Coronary artery (tissue), 2 donors: ENCODE measurements around the gene BRINP1.

Experiments
- DNase-seq: peaks from one replicate; pipeline ENCODE4 v3.0.0-alpha.2; 2017; ENCODE audit warnings: low spot score
- H3K27ac ChIP-seq, 2 donors: fragments of 200-600 bp; sonication (generic); one replicate each; pipeline ENCODE4 v1.5.1; 2016 to 2019
- H3K4me3 ChIP-seq: fragments of 200-600 bp; sonication (generic); 2 replicates; pipeline ENCODE4 v1.5.1; 2016; ENCODE audit warnings: mild to moderate bottlenecking, moderate library complexity
- TF ChIP-seq, protein P1 (sequence below): fragments of 200-600 bp; sonication (generic); IDR thresholded peaks from one replicate; pipeline ENCODE4 v1.5.1; 2019; ENCODE audit warnings: antibody characterized with exemption

Gene BRINP1, protein sequence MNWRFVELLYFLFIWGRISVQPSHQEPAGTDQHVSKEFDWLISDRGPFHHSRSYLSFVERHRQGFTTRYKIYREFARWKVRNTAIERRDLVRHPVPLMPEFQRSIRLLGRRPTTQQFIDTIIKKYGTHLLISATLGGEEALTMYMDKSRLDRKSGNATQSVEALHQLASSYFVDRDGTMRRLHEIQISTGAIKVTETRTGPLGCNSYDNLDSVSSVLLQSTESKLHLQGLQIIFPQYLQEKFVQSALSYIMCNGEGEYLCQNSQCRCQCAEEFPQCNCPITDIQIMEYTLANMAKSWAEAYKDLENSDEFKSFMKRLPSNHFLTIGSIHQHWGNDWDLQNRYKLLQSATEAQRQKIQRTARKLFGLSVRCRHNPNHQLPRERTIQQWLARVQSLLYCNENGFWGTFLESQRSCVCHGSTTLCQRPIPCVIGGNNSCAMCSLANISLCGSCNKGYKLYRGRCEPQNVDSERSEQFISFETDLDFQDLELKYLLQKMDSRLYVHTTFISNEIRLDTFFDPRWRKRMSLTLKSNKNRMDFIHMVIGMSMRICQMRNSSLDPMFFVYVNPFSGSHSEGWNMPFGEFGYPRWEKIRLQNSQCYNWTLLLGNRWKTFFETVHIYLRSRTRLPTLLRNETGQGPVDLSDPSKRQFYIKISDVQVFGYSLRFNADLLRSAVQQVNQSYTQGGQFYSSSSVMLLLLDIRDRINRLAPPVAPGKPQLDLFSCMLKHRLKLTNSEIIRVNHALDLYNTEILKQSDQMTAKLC

DNA sequence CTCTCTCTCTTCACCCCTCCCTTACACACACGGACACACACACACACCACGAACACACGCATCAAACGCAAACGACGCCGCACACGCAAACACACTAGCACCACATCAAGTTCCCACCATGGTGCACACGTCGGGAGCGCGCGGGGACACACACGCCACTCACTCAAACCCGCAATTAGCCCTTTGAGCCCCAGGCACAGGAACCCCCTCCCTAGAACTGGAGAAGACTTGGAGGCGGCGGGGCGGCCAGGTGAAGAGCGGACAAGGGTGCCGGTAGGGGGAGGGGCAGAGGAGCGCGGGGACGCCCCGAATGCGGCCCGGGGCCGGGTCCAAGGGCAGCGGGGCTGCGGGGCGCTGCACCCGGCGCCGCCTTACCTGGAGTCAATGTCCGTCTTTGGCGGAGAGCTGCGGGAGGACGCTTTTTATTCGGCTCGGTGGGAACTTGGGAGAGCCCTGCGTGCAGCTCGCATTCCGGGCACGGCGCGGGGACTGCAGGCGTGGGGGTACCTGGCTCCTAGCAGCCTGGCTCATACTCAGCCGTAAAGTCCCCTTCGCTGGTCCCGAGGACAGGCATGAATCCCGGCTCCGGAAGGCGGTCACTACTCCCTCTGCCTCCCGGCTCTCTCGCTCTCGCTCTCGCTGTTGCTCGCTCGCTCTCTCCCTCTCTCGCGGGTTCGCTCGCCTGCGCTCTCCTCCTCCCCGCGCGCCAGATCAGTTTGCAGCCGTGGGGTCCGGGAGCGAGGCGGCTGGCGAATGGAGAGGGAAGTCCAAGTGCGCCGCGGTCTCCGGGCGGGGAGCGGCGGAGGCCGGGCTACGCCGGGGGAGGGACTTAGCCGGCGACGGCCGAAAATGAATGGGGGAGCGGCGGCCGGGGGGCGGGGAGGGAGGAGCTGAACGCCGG, at the start of gene BRINP1:
Gene BRINP1, minus strand, starts transcription at position 755 of the 901 bp plus-strand sequence. CDS start 56,080 bp downstream, outside the sequence.
- DNase-seq: no peak
- H3K27ac ChIP-seq: no peak within 1 kb of the TSS
- H3K4me3 ChIP-seq: peak within 1 kb of the TSS; percentile 67
- TF ChIP-seq, protein P1, sequence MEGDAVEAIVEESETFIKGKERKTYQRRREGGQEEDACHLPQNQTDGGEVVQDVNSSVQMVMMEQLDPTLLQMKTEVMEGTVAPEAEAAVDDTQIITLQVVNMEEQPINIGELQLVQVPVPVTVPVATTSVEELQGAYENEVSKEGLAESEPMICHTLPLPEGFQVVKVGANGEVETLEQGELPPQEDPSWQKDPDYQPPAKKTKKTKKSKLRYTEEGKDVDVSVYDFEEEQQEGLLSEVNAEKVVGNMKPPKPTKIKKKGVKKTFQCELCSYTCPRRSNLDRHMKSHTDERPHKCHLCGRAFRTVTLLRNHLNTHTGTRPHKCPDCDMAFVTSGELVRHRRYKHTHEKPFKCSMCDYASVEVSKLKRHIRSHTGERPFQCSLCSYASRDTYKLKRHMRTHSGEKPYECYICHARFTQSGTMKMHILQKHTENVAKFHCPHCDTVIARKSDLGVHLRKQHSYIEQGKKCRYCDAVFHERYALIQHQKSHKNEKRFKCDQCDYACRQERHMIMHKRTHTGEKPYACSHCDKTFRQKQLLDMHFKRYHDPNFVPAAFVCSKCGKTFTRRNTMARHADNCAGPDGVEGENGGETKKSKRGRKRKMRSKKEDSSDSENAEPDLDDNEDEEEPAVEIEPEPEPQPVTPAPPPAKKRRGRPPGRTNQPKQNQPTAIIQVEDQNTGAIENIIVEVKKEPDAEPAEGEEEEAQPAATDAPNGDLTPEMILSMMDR: no peak

DNA sequence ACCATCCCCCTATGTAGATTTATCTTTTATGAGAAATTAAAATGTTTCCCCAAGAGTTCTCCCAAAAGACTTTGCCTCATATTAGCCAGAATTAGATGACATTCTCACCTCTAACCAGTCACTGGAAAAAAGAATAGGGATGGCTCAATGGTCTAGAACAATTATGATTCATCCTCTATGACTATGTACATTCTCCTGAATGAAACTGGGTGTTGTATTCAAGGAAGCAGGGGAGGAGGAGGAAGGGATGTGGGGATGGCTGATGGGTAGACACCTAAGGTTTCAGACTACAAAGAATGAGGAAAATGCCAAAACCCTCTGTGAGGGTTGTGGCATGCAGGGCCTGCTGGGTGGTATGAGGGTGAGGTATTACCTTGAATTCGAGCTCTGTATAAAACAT, 49.5 kb upstream of the BRINP1 start:
- Histone ChIP-seq H3K4me3 (no peak overlapping the region), H3K27ac (no peak overlapping the region)
- no peak for DNase-seq
- TF ChIP-seq, protein P1: no peak

- no peak overlapping the region for H3K4me3 ChIP-seq
- TF ChIP-seq, protein P1: no peak
- H3K27ac ChIP-seq: no peak overlapping the region
- no peak for DNase-seq
These were observed 47.6 kb upstream of the BRINP1 start for GRCh38 chr9:119416793-119417192.

- Histone ChIP-seq H3K4me3 (no peak overlapping the region), H3K27ac (no peak overlapping the region)
- DNase-seq: no peak
- TF ChIP-seq, protein P1: no peak
These were observed 43.2 kb upstream of the BRINP1 start for GRCh38 chr9:119412399-119412798.

DNA sequence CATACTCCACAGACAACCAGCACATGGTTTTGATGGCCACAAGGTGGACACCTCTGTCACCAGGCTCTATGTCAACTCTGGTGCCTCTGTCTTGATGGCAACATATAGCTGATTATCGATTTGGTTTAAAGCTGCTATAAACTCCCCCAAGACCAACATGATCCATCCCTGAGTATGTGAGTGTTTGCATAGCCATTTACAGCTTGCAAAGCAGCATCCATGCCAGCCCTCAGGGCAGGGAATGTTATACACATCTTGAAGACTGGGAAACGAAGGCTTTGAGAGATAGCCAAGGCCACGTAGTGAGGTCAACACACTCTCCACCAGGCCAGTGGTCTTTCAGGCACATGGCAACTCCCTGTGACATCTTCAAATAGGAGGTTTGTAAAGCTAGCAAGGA, 40.3 kb upstream of the BRINP1 start:
- no peak for DNase-seq
- Histone ChIP-seq H3K27ac (no peak overlapping the region), H3K4me3 (no peak overlapping the region)
- TF ChIP-seq, protein P1: no peak

- no peak overlapping the region for H3K4me3 ChIP-seq
- TF ChIP-seq, protein P1: no peak
- no peak for DNase-seq
- H3K27ac ChIP-seq: no peak overlapping the region
These were observed 31.4 kb upstream of the BRINP1 start for GRCh38 chr9:119400606-119401005.
